CD14-positive monocyte (primary cell): Measurements from ENCODE around the gene LGSN. TPM values are rescaled to one million over a fixed set of nuclear protein-coding genes. Genes with fewer than 3 reads are reported as not detected.
"Not testable (repeated sequence)": the region's sequence is repeated elsewhere in the genome, so short reads cannot be mapped to it uniquely, and the experiment has no call there.

Experiments
- DNase-seq, 3 donors: peaks; one replicate each; pipeline ENCODE4 v3.0.0-alpha.2; 2011 to 2022
- H2AFZ ChIP-seq: 2 replicates; pipeline ENCODE4 v1.6.0; 2012; ENCODE audit warnings: mild to moderate bottlenecking, low read depth, low read length, inconsistent platforms; ENCODE audit not compliant: insufficient read depth, poor library complexity, severe bottlenecking
- H3K27ac ChIP-seq, 2 donors: 1 replicate in 1 of 2; 2 replicates in 1 of 2; pipeline ENCODE4 v1.5.1; 2012 to 2013; ENCODE audit warnings: low read length in 2 of 2, control low read depth in 1 of 2, inconsistent platforms in 1 of 2, low read depth in 1 of 2, mild to moderate bottlenecking in 1 of 2
- H3K27me3 ChIP-seq, 2 donors: one replicate each; pipeline versions ENCODE4 v1.6.0 to v1.6.1; 2011 to 2013; ENCODE audit warnings: low read length in 2 of 2; ENCODE audit not compliant: control insufficient read depth in 2 of 2, insufficient read depth in 2 of 2
- H3K36me3 ChIP-seq, 2 donors: replicated peaks in 1 of 2; 1 replicate in 1 of 2; 2 replicates in 1 of 2; pipeline versions ENCODE4 v1.5.1 to v1.6.1; 2012 to 2013; ENCODE audit warnings: low read length in 2 of 2, control low read depth in 1 of 2, inconsistent platforms in 1 of 2, mild to moderate bottlenecking in 1 of 2; ENCODE audit not compliant: insufficient read depth in 2 of 2, control insufficient read depth in 1 of 2
- H3K4me1 ChIP-seq, 2 donors: 1 replicate in 1 of 2; 2 replicates in 1 of 2; pipeline versions ENCODE4 v1.5.1 to v1.6.1; 2012 to 2013; ENCODE audit warnings: low read length in 2 of 2, control low read depth in 1 of 2, inconsistent platforms in 1 of 2, mild to moderate bottlenecking in 1 of 2, moderate library complexity in 1 of 2; ENCODE audit not compliant: insufficient read depth in 2 of 2, control insufficient read depth in 1 of 2
- H3K4me2 ChIP-seq: replicated peaks from 2 replicates; pipeline ENCODE3; 2012; ENCODE audit warnings: low read length, moderate library complexity, mild to moderate bottlenecking; ENCODE audit not compliant: poor library complexity, severe bottlenecking; ENCODE audit errors: extremely low read depth
- H3K4me3 ChIP-seq, 3 experiments: fragments of 200-600 bp in 1 of 3; sonication (generic) in 1 of 3; replicated peaks in 1 of 3; 1 replicate in 2 of 3; 2 replicates in 1 of 3; pipeline ENCODE4 v1.5.1; 2011 to 2013; ENCODE audit warnings: low read length in 3 of 3, mild to moderate bottlenecking in 3 of 3, control low read depth in 2 of 3, low read depth in 2 of 3, inconsistent platforms in 1 of 3, moderate library complexity in 1 of 3
- H3K79me2 ChIP-seq: 2 replicates; pipeline ENCODE4 v1.6.0; 2012; ENCODE audit warnings: mild to moderate bottlenecking, control low read depth, inconsistent platforms, low read length, moderate library complexity; ENCODE audit not compliant: insufficient read depth
- H3K9ac ChIP-seq: 2 replicates; pipeline ENCODE4 v1.6.0; 2017; ENCODE audit warnings: low read length, mild to moderate bottlenecking; ENCODE audit not compliant: insufficient read depth, poor library complexity, severe bottlenecking
- H3K9me3 ChIP-seq, 2 donors: replicated peaks in 1 of 2; 1 replicate in 1 of 2; 2 replicates in 1 of 2; pipeline versions ENCODE4 v1.5.1 to v1.6.1; 2012 to 2013; ENCODE audit warnings: low read length in 2 of 2, control low read depth in 1 of 2; ENCODE audit not compliant: control insufficient read depth in 1 of 2, insufficient read depth in 1 of 2
- H4K20me1 ChIP-seq: 2 replicates; pipeline ENCODE4 v1.6.0; 2012; ENCODE audit warnings: mild to moderate bottlenecking, low read length, control low read depth, moderate library complexity; ENCODE audit not compliant: insufficient read depth
- H3K27ac Mint-ChIP-seq, 7 donors: one replicate each; pipeline ENCODE4 v1.8.0; 2020; ENCODE audit warnings: mild to moderate bottlenecking in 7 of 7, mixed read lengths in 7 of 7, moderate library complexity in 6 of 7, inconsistent platforms in 2 of 7
- H3K27me3 Mint-ChIP-seq, 3 donors: one replicate each; pipeline ENCODE4 v1.8.0; 2021 to 2022; ENCODE audit warnings: low read depth in 3 of 3, mild to moderate bottlenecking in 3 of 3, mixed read lengths in 3 of 3, moderate library complexity in 3 of 3, inconsistent platforms in 1 of 3
- H3K36me3 Mint-ChIP-seq, 2 donors: one replicate each; pipeline ENCODE4 v1.8.0; 2020; ENCODE audit warnings: mixed read lengths in 2 of 2, inconsistent platforms in 1 of 2, mild to moderate bottlenecking in 1 of 2
- H3K4me1 Mint-ChIP-seq: one replicate; pipeline ENCODE4 v1.8.0; 2020; ENCODE audit warnings: mild to moderate bottlenecking, mixed read lengths
- H3K4me3 Mint-ChIP-seq, 2 donors: one replicate each; pipeline ENCODE4 v1.8.0; 2020; ENCODE audit warnings: mild to moderate bottlenecking in 2 of 2, mixed read lengths in 2 of 2, moderate library complexity in 1 of 2
- H3K9me3 Mint-ChIP-seq, 7 donors: one replicate each; pipeline ENCODE4 v1.8.0; 2020 to 2022; ENCODE audit warnings: mixed read lengths in 7 of 7, mild to moderate bottlenecking in 6 of 7, moderate library complexity in 6 of 7, inconsistent platforms in 2 of 7
- CTCF ChIP-seq: fragments of 200-600 bp; IDR thresholded peaks from one replicate; pipeline ENCODE4 v1.8.0; 2022; ENCODE audit warnings: antibody characterized with exemption, mild to moderate bottlenecking
- WGBS: methylation state at CpG from one replicate; pipeline ENCODE4 v1.1.5; 2013; ENCODE audit warnings: missing lambda C conversion rate; ENCODE audit not compliant: insufficient coverage; 5-methylcytosine and 5-hydroxymethylcytosine counted together
- intact Hi-C, 2 donors: fragments of 100-400 bp; cut with micrococcal nuclease; formaldehyde crosslinking; loops; one replicate each; pipeline versions ENCODE4 v1.15.0 to v1.15.1; 2023
- polyA minus RNA-seq: library from RNA; depleted of rRNA, polyadenylated mRNA; stranded (reverse); fragments of >200 nt; gene quantifications from 2 replicates; pipeline ENCODE4 v1.2.3, GENCODE V29; 2012
- polyA plus RNA-seq, 3 donors: library from polyadenylated mRNA; depleted of rRNA in 1 of 3; unstranded in 2 of 3; stranded (reverse) in 1 of 3; fragments of 300-500 nt in 2 of 3; fragments of >200 nt in 1 of 3; fragmentation: Illumina TruSeq in 2 of 3; gene quantifications; 1 replicate in 2 of 3; 2 replicates in 1 of 3; pipeline ENCODE4 v1.2.3, GENCODE V29; 2012 to 2021
- total RNA-seq, 12 experiments: library from RNA in 1 of 12; stranded (reverse) in 1 of 12; fragments of 120-200 nt in 1 of 12; gene quantifications; one replicate each; pipeline ENCODE4 v1.2.4 and lab custom pipeline; 2013 to 2026; ENCODE audit warnings: mixed read lengths in 6 of 12, inconsistent platforms in 1 of 12

Gene LGSN
- total RNA-seq (2013): not detected
- polyA plus RNA-seq (not detected), polyA minus RNA-seq (not detected in 2 replicates), total RNA-seq (lab: John Stamatoyannopoulos, UW) (0 to 1.7 (median 0) reads per million in 11 experiments)

GRCh38 chr6:63319939-63320338 lies at the start of gene LGSN:
LGSN (minus strand) TSS chr6:63319983; CDS start chr6:63319943, 40 bp downstream.
- Histone ChIP-seq H3K36me3 (no peaks in the 10 kb centered on the region), H3K27me3 (peaks cover 0 to 3% of the 10 kb centered on the region in 2 donors), H3K27ac (no peak within 1 kb of the TSS), H3K9ac (no peak within 1 kb of the TSS), H3K79me2 (no peaks in the 10 kb centered on the region), H3K4me2 (no peak within 1 kb of the TSS), H2AFZ (no peak within 1 kb of the TSS), H3K9me3 (no peaks in the 10 kb centered on the region), H3K4me1 (no peaks in the 10 kb centered on the region), H3K4me3 (no peak within 1 kb of the TSS), H4K20me1 (no peaks in the 10 kb centered on the region)
- Mint-ChIP-seq H3K27me3 (peaks cover 0 to 5% (median 2%) of the 10 kb centered on the region in 3 donors), H3K27ac (no peak within 1 kb of the TSS), H3K4me1 (no peaks in the 10 kb centered on the region), H3K9me3 (peaks cover 0 to 9% (median 0%) of the 10 kb centered on the region in 7 donors), H3K4me3 (no peak within 1 kb of the TSS), H3K36me3 (no peaks in the 10 kb centered on the region)
- TF ChIP-seq CTCF: no peak
- WGBS: no CpG with 5 or more reads among the region's 4 CpGs
- no peak for DNase-seq
- intact Hi-C loops: no loop called here

GRCh38 chr6:63368347-63368746 lies 48.6 kb upstream of the LGSN start:
- Histone ChIP-seq H3K9me3 (no peaks in the 10 kb centered on the region), H3K4me3 (no peak overlapping the region), H3K4me2 (no peak overlapping the region), H3K36me3 (no peaks in the 10 kb centered on the region), H4K20me1 (no peaks in the 10 kb centered on the region), H3K9ac (no peak overlapping the region), H3K4me1 (no peaks in the 10 kb centered on the region), H3K27me3 (no peaks in the 10 kb centered on the region), H2AFZ (no peak overlapping the region), H3K79me2 (no peaks in the 10 kb centered on the region), H3K27ac (no peak overlapping the region)
- intact Hi-C loops: no loop called here
- WGBS: 76% methylated on average over 3 of the region's 7 CpGs
- Mint-ChIP-seq H3K4me1 (no peaks in the 10 kb centered on the region), H3K9me3 (peaks cover 8 to 26% (median 20%) of the 10 kb centered on the region in 7 donors), H3K27me3 (peaks cover 5 to 9% (median 8%) of the 10 kb centered on the region in 3 donors), H3K4me3 (no peak overlapping the region), H3K27ac (no peak overlapping the region), H3K36me3 (no peaks in the 10 kb centered on the region)
- DNase-seq: no peak
- no peak for TF ChIP-seq CTCF

GRCh38 chr6:63362500-63363120 lies 42.8 kb upstream of the LGSN start:
- H3K4me3 ChIP-seq, H3K4me1 Mint-ChIP-seq, H3K9ac ChIP-seq, H3K36me3 Mint-ChIP-seq, H3K79me2 ChIP-seq, intact Hi-C loops, H3K36me3 ChIP-seq, H3K27ac Mint-ChIP-seq, H4K20me1 ChIP-seq, H3K4me3 Mint-ChIP-seq, H3K27me3 ChIP-seq, H2AFZ ChIP-seq, H3K4me1 ChIP-seq, H3K27ac ChIP-seq, DNase-seq, H3K4me2 ChIP-seq: not testable (repeated sequence)
- Mint-ChIP-seq H3K27me3 (peaks cover 2 to 10% (median 6%) of the 10 kb centered on the region in 3 donors), H3K9me3 (peaks cover 26 to 64% (median 44%) of the 10 kb centered on the region in 7 donors)
- H3K9me3 ChIP-seq: peaks cover 13 to 20% of the 10 kb centered on the region in 2 donors
- WGBS: 95% methylated on average over 8 of the region's 10 CpGs
